ENCODE measurements around the gene SERPINB5. TPM values are rescaled to one million over a fixed set of nuclear protein-coding genes. Genes with fewer than 3 reads are reported as not detected.

Gene SERPINB5
- total and polyA plus RNA-seq, 2 of the 13 experiments (the other 11 are each of a cell fraction or from before 2014, with no cell fraction given) = not detected

GRCh38 chr18:63445037-63445436, 31.7 kb upstream of the SERPINB5 start:
- intact Hi-C loops (cut with micrococcal nuclease; ENCODE audit: unreplicated experiment) = no loop called here
- WGBS (ENCODE audit: low lambda C conversion rate) = 0% methylated on average over 2 of the region's 2 CpGs
- BruUV-seq (replicated peaks) = no TSS peak

GRCh38 chr18:63446266-63446665, 30.5 kb upstream of the SERPINB5 start:
- 24% methylated on average over 3 of the region's 3 CpGs for WGBS (ENCODE audit: low lambda C conversion rate)
- no peaks in the 10 kb centered on the region for H3K36me3 ChIP-seq (replicated peaks in 1 of 2; ENCODE audit: control insufficient read depth in 1 of 2, insufficient read depth in 2 of 2, low read length in 2 of 2)
- H3K27me3 ChIP-seq (ENCODE audit: control insufficient read depth in 1 of 2, insufficient read depth in 2 of 2, low read length in 2 of 2) = no peaks in the 10 kb centered on the region
- intact Hi-C loops (cut with micrococcal nuclease; ENCODE audit: unreplicated experiment) (no loop called here), in situ Hi-C loops (cut with HindIII; ENCODE audit: extremely low pct_ligation_motif_present, low pct_unique_long_range_greater_than_20kb) (loop anchor here (10.0 kb wide), 1 partner anchor 311 kb away; no protein-coding TSS in a partner anchor)
- FAIRE-seq (no peak), DNase-seq (ENCODE audit: low spot score) (no peak), ATAC-seq (no peak)
- H3K9me3 ChIP-seq (ENCODE audit: low read length) = no peaks in the 10 kb centered on the region
- H3K27ac ChIP-seq (ENCODE audit: extremely low read length, insufficient read depth, low read length) = no peak overlapping the region
- TF ChIP-seq ATM (IDR thresholded peaks at IDR 0.05; ENCODE audit: borderline replicate concordance) (no peak), NKX3-1 (CRISPR knock-in tag; IDR thresholded peaks at IDR 0.05) (no peak), GABPA (IDR thresholded peaks at IDR 0.05; ENCODE audit: low read depth, low read length) (no peak), GABPA (CRISPR knock-in tag; IDR thresholded peaks at IDR 0.05; ENCODE audit: low read depth) (no peak), GFI1 (CRISPR knock-in tag; IDR thresholded peaks at IDR 0.05; ENCODE audit: borderline replicate concordance) (no peak), ATAD3A (CRISPR knock-in tag; IDR thresholded peaks at IDR 0.05) (no peak)
- H3K4me3 ChIP-seq (replicated peaks in 1 of 3; ENCODE audit: insufficient read depth in 1 of 3, low read depth in 2 of 3, low read length in 3 of 3) = no peak overlapping the region
- ChIA-PET POLR2A (interaction anchor here (0.6 kb wide), 1 partner anchor 33 kb away, joined by 3 read pairs; no protein-coding TSS in a partner anchor), CTCF (ENCODE audit: low intra/inter-chr PET ratio, low total read pairs) (no interaction called here)
- no peak overlapping the region for H2AFZ ChIP-seq (ENCODE audit: low read length)
- H3K9ac ChIP-seq (ENCODE audit: insufficient read depth, low read depth, low read length) = no peak overlapping the region
- BruUV-seq (replicated peaks) = no TSS peak
- H3K4me1 ChIP-seq (ENCODE audit: insufficient read depth, low read length) = no peaks in the 10 kb centered on the region
- H3K79me2 ChIP-seq (ENCODE audit: insufficient read depth, low read length) = no peaks in the 10 kb centered on the region
- no peaks in the 10 kb centered on the region for H4K20me1 ChIP-seq (ENCODE audit: insufficient read depth, low read length)
- no peak overlapping the region for H3K4me2 ChIP-seq (ENCODE audit: low read depth, low read length)

More at GRCh38 chr18:63445037-63445436, 31.7 kb upstream of the SERPINB5 start:
- no peak for DNase-seq (ENCODE audit: low spot score)
- no peak overlapping the region for H3K9ac ChIP-seq (ENCODE audit: insufficient read depth, low read depth, low read length)
- no peaks in the 10 kb centered on the region for H3K27me3 ChIP-seq (ENCODE audit: control insufficient read depth in 1 of 2, insufficient read depth in 2 of 2, low read length in 2 of 2)
- no peaks in the 10 kb centered on the region for H4K20me1 ChIP-seq (ENCODE audit: insufficient read depth, low read length)
- H3K36me3 ChIP-seq (replicated peaks in 1 of 2; ENCODE audit: control insufficient read depth in 1 of 2, insufficient read depth in 2 of 2, low read length in 2 of 2) = no peaks in the 10 kb centered on the region
- FAIRE-seq = no peak
- no peaks in the 10 kb centered on the region for H3K4me1 ChIP-seq (ENCODE audit: insufficient read depth, low read length)
- H3K79me2 ChIP-seq (ENCODE audit: insufficient read depth, low read length) = no peaks in the 10 kb centered on the region
- no peaks in the 10 kb centered on the region for H3K9me3 ChIP-seq (ENCODE audit: low read length)
- H3K27ac ChIP-seq (ENCODE audit: extremely low read length, insufficient read depth, low read length) = no peak overlapping the region
- TF ChIP-seq RAD51 (IDR thresholded peaks at IDR 0.05; ENCODE audit: borderline replicate concordance) (no peak), MIER3 (CRISPR knock-in tag; IDR thresholded peaks at IDR 0.05; ENCODE audit: borderline replicate concordance) (no peak), HINFP (CRISPR knock-in tag; IDR thresholded peaks at IDR 0.05; ENCODE audit: low read depth) (no peak), KDM5B (CRISPR knock-in tag; IDR thresholded peaks at IDR 0.05; ENCODE audit: borderline replicate concordance) (no peak), HNRNPK (IDR thresholded peaks at IDR 0.05; ENCODE audit: low read depth, low read length, poor library complexity, severe bottlenecking) (no peak)
- no peak overlapping the region for H3K4me3 ChIP-seq (replicated peaks in 1 of 3; ENCODE audit: insufficient read depth in 1 of 3, low read depth in 2 of 3, low read length in 3 of 3)
- ChIA-PET POLR2A (no interaction called here), CTCF (ENCODE audit: low intra/inter-chr PET ratio, low total read pairs) (no interaction called here)
- no peak overlapping the region for H2AFZ ChIP-seq (ENCODE audit: low read length)
- no peak overlapping the region for H3K4me2 ChIP-seq (ENCODE audit: low read depth, low read length)
- in situ Hi-C loops (cut with HindIII; ENCODE audit: extremely low pct_ligation_motif_present, low pct_unique_long_range_greater_than_20kb) = loop anchor here (10.0 kb wide), 1 partner anchor 310 kb away; no protein-coding TSS in a partner anchor
- no peak for ATAC-seq
